IPS-11a (cell line): Measurements from ENCODE around the gene GPX4.

Experiments used
- H3K4me3 ChIP-seq: one replicate; pipeline ENCODE4 v1.5.1; 2013; ENCODE audit warnings: low read depth, low read length, control low read depth

The GPX4 gene

DNA sequence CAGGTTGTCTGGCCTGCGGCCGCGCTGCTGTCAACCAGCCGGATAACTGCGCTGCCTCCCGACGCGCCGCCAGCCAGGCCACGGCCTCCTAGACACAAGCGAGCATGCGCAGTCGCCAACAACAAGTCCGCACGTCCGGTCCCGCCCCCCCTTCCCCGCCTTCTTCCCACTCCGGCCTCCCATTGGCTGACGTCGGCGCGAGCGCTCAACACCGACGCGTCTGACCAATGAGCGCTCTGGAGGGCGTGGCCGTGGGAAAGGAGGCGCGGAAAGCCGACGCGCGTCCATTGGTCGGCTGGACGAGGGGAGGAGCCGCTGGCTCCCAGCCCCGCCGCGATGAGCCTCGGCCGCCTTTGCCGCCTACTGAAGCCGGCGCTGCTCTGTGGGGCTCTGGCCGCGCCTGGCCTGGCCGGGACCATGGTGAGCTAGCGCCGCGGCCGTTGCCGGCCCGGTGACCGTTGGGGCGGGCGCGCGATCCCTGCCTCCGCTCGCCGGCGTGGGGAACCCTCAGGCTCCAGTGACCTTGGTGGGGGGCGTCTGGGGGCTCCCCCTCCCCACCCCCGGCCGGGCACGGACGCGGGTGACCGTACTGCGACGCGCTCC is at the start of gene GPX4:
GPX4 (plus strand) TSS at position 287 of the 603 bp plus-strand sequence; CDS start at position 337, 50 bp downstream.
- H3K4me3 ChIP-seq: peak within 1 kb of the TSS; percentile 72

DNA sequence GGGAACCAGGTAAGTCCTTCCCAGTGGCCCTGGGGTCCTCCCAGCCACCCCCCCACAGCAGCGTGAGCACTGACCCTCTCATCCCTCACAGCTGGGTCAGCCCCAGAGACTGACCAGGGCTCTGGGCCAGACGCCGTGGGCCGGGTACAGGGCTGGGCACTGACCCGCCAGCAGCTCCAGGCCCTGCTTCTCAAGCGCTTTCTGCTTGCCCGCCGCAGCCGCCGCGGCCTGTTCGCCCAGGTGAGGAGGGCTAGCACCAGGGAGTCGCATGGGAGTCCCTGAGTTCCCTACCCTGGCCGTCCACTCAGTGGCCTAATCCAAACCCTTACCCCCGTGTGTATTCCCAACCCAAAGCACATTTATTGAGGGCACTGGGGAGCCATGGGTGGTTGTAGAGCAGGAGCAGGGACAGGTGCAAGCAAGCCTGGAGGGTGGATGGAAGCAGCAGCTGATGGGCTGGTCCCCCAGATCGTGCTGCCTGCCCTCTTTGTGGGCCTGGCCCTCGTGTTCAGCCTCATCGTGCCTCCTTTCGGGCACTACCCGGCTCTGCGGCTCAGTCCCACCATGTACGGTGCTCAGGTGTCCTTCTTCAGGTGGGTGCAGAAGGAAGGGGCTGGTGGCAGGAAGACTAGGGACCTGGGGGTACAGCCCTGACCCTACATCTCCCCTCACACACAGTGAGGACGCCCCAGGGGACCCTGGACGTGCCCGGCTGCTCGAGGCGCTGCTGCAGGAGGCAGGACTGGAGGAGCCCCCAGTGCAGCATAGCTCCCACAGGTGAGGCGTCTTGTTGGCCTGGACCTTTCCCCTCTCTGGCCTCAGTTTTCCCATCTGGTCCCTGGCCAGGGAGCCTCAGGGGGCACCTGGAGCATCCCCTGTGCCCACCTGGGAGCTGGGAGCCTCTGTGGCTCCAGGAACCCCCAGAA is 49.4 kb upstream of the GPX4 start:
- no peak overlapping the region for H3K4me3 ChIP-seq

- H3K4me3 ChIP-seq: no peak overlapping the region
Observed at GRCh38 chr19:1055028-1055425, 48.8 kb upstream of the GPX4 start.

DNA sequence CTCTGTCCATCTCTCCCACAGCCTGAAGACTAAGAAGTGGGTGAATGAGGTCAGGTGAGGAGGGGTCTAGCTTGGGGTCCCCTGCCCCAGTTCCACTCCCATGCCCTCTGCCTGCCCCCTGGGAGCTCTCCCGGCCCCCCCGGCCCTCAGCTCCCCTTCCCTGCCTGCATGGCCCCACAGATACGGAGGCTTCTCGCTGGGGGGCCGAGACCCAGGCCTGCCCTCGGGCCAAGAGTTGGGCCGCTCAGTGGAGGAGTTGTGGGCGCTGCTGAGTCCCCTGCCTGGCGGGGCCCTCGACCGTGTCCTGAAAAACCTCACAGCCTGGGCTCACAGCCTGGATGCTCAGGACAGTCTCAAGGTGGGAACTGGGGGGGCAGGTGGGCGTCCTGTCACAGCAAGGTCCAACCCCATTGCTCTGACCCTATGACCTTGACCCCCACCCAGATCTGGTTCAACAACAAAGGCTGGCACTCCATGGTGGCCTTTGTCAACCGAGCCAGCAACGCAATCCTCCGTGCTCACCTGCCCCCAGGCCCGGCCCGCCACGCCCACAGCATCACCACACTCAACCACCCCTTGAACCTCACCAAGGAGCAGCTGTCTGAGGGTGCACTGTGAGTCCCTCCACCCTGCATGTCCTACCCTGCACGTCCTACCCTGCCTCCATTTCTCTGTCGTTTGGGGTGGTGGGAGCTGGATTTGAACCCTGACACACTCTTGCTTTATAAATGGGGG is 47.7 kb upstream of the GPX4 start:
- H3K4me3 ChIP-seq: no peak overlapping the region

- no peak overlapping the region for H3K4me3 ChIP-seq
Observed at GRCh38 chr19:1057176-1057855, 46.5 kb upstream of the GPX4 start.

DNA sequence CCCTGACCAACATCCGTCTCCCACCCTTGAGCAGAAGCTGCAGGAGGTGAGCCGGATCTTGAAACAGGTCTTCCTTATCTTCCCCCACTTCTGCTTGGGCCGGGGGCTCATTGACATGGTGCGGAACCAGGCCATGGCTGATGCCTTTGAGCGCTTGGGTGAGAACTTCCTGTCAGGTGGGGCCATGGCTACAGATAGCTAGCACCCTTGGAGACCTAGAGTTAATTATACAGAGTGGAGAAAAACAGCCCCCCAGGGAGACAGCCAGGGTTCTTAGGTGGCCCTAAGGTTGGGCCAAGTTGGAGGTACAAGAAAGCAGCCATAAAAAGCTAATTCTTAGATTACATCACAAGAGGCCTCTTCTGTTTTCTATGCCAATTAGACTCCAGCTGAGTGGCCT is 45.7 kb upstream of the GPX4 start:
- H3K4me3 ChIP-seq: no peak overlapping the region

- H3K4me3 ChIP-seq: no peak overlapping the region
Observed at GRCh38 chr19:1060689-1061088, 43.1 kb upstream of the GPX4 start.

DNA sequence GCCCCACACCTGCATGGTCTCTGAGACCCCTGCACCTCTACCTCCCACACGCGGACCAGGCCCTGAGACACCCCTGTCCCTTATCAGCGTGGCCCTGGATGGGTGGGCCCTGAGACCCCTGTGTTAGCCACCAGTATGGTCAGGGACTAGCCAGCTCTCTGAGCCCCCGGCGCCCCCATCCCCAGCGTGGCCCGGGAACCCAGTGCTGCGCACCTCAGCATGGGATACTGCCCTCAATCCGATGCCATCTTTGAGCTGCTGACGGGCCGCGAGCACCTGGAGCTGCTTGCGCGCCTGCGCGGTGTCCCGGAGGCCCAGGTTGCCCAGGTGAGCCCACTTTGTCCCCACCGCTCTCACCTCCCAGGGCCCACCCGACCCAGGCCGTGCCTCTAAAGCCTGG is 41.8 kb upstream of the GPX4 start:
- H3K4me3 ChIP-seq: no peak overlapping the region

DNA sequence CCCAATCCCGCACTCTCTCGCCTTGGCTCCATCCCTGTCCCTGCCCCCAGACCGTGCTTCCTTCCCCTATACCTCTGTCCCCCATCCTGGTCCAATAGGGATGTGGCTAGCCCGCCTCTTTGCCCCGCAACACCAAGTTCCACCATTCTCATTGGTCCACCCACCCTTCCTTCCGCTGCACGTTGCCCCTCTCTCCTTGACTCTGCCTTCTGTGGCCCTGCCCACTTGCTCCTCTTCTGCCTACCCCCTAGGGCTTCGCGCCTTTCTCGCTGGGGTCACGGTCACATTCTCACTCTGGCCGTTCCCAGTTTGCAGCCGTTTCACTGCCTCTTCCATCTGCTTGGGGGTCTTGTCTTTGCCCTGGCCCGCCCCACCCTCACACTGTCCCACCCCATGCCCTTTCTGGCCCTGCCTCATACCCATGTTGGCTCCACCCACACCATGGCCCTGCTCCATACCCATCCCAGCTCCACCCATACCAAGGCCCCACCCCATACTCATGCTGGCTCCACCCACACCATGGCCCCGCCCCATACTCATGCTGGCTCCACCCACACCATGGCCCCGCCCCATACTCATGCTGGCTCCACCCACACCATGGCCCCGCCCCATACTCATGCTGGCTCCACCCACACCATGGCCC is 41.3 kb upstream of the GPX4 start:
- no peak overlapping the region for H3K4me3 ChIP-seq

- no peak overlapping the region for H3K4me3 ChIP-seq
Observed at GRCh38 chr19:1063030-1063908, 40.5 kb upstream of the GPX4 start.

- no peak overlapping the region for H3K4me3 ChIP-seq
Observed at GRCh38 chr19:1063909-1064660, 39.7 kb upstream of the GPX4 start.

- no peak overlapping the region for H3K4me3 ChIP-seq
Observed at GRCh38 chr19:1064661-1065605, 38.9 kb upstream of the GPX4 start.

DNA sequence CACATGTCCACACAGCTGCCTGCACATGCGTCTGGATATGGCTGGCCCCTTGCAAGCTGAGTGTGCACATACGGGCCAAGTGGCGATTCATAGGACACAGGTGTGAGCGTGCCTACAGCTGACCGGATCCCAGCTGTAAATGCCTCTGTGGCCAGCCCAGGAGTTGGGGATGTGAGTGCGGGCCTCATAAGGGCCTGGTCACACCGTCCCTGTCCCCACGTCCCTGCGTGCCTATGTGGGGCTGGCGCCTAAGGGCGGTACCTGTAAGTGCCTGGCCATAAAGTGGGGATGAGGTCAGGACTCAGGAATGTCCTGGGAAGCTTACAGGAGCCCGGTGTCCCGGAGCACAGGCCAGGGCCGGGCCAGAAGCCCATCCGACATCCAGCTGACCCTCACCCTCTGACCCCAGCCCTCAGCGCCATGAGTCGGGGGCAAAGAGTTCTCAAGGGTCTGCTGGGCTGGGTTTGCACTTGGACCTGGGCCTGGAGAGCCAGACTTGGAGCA is 38.1 kb upstream of the GPX4 start:
- H3K4me3 ChIP-seq: no peak overlapping the region

DNA sequence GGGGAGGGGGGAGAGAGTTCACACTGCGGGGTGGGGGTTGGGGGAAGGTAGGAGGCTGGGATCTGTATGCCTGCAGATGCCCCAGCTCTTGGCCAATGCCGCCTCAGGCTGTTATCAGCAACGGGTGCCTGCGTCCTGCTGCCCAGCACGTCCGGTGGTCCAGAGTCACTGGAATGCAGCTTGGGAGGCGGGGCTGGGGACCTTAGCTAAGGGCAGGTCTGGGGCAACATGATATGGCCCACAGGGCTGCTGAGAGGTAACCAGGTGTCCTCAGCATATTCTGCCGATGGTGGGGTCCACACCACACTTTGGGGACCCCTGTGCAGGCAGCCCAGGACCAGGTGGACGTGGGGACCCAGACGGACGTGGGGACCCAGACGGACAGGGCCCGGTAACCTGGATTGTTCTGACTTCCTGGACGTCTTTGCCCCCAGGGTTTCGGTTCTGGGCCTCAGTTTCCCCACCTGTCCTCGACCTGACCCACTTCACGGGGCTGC is 37.5 kb upstream of the GPX4 start:
- H3K4me3 ChIP-seq: no peak overlapping the region

- H3K4me3 ChIP-seq: peak within 1 kb of the TSS; percentile 17
Observed at GRCh38 chr19:1066748-1067340, 37.0 kb upstream of the GPX4 start, which contains the start of gene ARHGAP45. TSS of gene ARHGAP45 (plus strand) at chr19:1067167. CDS start at chr19:1067406, 239 bp downstream.

DNA sequence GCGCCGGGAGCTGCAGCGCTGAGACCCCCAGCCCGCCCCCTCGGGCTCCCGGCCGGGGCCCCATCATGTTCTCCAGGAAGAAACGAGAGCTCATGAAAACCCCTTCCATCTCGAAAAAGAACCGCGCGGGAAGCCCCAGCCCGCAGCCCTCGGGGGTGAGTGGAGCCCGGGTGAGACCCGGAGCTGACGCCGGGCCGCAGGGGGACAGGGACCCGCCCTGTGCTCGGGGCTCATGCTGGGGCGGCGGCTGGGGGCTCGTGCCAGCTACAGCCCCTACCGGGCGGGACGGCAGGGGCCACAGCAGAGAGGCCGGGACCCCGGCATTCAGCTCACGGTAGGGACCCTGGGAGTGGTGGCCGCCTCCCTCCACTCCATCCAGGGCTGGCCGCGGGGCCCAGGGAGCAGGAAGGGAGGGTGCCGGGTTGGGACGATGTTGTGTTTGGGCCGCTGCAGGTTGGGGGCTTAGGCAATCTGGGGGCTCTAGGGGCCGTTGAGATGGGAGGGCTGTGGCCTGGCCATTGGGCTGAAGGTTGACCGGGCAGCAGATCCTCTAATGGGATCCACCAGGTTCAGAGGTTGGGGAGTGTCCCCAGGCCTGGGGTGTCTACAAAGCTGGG is 36.3 kb upstream of the GPX4 start:
- peak overlapping the region; percentile 17 for H3K4me3 ChIP-seq
